ENCODE data around the gene RGS12. TPM values are rescaled to one million over a fixed set of nuclear protein-coding genes. Genes with fewer than 3 reads are reported as not detected.

Gene RGS12
- polyA plus RNA-seq, 2 of the 4 experiments (the other 2 are of a cell fraction): 7.4 to 8.9 TPM

DNA sequence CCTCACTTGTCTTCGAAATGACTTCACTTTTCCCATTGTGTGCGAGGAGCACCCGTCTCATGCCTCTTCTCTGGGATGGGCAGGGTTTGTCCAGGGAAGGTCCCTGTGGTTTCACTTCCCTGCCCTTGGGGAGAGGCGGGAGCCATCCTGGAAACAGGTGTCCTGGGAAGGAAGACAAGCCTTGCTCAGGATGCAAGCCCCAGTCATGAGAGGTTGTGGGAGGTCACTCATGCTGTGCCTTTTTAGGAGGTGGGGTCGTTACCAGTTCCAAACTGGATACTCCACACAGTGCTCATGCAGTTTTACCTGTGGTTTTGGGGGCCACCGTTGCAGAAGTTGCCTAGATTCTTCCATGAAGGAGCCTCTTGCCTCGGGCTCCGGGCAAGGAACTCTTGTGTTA, 3.8 kb downstream of the RGS12 start:
- Histone ChIP-seq H3K4me2 (no peak overlapping the region), H3K4me1 (peaks cover 9% of the 10 kb centered on the region; the same call in 2 of the 3 replicates), H3K27ac (no peak overlapping the region), H3K9me3 (no peaks in the 10 kb centered on the region), H3K4me3 (no peak overlapping the region)
- WGBS (ENCODE audit: missing lambda C conversion rate): 92% methylated on average over 7 of the region's 8 CpGs
- ATAC-seq (no peak), FAIRE-seq (no peak), DNase-seq (ENCODE audit: low read depth in 1 of 2, low spot score in 1 of 2) (no peak)
- TF ChIP-seq EHF (CRISPR knock-in tag; IDR thresholded peaks at IDR 0.05) (no peak), RARB (CRISPR knock-in tag; IDR thresholded peaks at IDR 0.05) (no peak), POLR2AphosphoS2 (conservative IDR thresholded peaks at IDR 0.05; ENCODE audit: low read length) (no peak), HOXB13 (CRISPR knock-in tag; IDR thresholded peaks at IDR 0.05; ENCODE audit: low read depth) (no peak), MAFK (IDR thresholded peaks at IDR 0.05; ENCODE audit: partially characterized antibody) (no peak), GATA3 (IDR thresholded peaks at IDR 0.05; ENCODE audit: borderline replicate concordance) (no peak), NR3C1 (IDR thresholded peaks at IDR 0.05) (no peak), EP300 (IDR thresholded peaks at IDR 0.05) (no peak), HMGXB4 (CRISPR knock-in tag; IDR thresholded peaks at IDR 0.05; ENCODE audit: borderline replicate concordance) (no peak), E2F6 (IDR thresholded peaks at IDR 0.05; ENCODE audit: borderline replicate concordance, low read depth) (no peak), ZC3H11A (IDR thresholded peaks at IDR 0.05) (no peak), NFE2L2 (conservative IDR thresholded peaks at IDR 0.05; ENCODE audit: low read length) (no peak)
- TF ChIP-seq, protein P1, sequence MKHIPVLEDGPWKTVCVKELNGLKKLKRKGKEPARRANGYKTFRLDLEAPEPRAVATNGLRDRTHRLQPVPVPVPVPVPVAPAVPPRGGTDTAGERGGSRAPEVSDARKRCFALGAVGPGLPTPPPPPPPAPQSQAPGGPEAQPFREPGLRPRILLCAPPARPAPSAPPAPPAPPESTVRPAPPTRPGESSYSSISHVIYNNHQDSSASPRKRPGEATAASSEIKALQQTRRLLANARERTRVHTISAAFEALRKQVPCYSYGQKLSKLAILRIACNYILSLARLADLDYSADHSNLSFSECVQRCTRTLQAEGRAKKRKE (CRISPR knock-in tag; IDR thresholded peaks at IDR 0.05; ENCODE audit: low read depth): no peak
- POLR2A ChIA-PET: interaction anchor here (0.6 kb wide), 1 partner anchor 572 kb away, joined by 11 read pairs; no protein-coding TSS in a partner anchor
- CTCF ChIA-PET: no interaction called here

- ATAC-seq: no peak
- H3K9me3 ChIP-seq: no peaks in the 10 kb centered on the region
- H3K4me3 ChIP-seq: no peak overlapping the region
- WGBS (ENCODE audit: missing lambda C conversion rate): 95% methylated on average over 13 of the region's 13 CpGs
- no peak for FAIRE-seq
- peaks cover 7% of the 10 kb centered on the region; the same call in 1 of the 3 replicates for H3K4me1 ChIP-seq
- ChIA-PET CTCF (no interaction called here), POLR2A (interaction anchor here (0.6 kb wide), 1 partner anchor 572 kb away, joined by 11 read pairs; no protein-coding TSS in a partner anchor)
- no peak overlapping the region for H3K27ac ChIP-seq
- DNase-seq (ENCODE audit: low read depth in 1 of 2, low spot score in 1 of 2): no peak
- H3K4me2 ChIP-seq: no peak overlapping the region
- TF ChIP-seq ZNF302 (CRISPR knock-in tag; IDR thresholded peaks at IDR 0.05) (no peak), POLR2AphosphoS2 (conservative IDR thresholded peaks at IDR 0.05; ENCODE audit: low read length) (no peak), SMC3 (IDR thresholded peaks at IDR 0.05) (no peak), NR3C1 (IDR thresholded peaks at IDR 0.05) (no peak), TP53 (CRISPR knock-in tag; IDR thresholded peaks at IDR 0.05) (no peak), EHF (CRISPR knock-in tag; IDR thresholded peaks at IDR 0.05) (no peak), JUN (IDR thresholded peaks at IDR 0.05) (no peak), HDAC2 (IDR thresholded peaks at IDR 0.05) (no peak), E2F6 (IDR thresholded peaks at IDR 0.05; ENCODE audit: borderline replicate concordance, low read depth) (no peak), KDM1A (IDR thresholded peaks at IDR 0.05; ENCODE audit: low read depth) (no peak), HES2 (IDR thresholded peaks at IDR 0.05) (no peak), CBX2 (IDR thresholded peaks at IDR 0.05; ENCODE audit: borderline replicate concordance, low read depth) (no peak)
- TF ChIP-seq, protein P2, sequence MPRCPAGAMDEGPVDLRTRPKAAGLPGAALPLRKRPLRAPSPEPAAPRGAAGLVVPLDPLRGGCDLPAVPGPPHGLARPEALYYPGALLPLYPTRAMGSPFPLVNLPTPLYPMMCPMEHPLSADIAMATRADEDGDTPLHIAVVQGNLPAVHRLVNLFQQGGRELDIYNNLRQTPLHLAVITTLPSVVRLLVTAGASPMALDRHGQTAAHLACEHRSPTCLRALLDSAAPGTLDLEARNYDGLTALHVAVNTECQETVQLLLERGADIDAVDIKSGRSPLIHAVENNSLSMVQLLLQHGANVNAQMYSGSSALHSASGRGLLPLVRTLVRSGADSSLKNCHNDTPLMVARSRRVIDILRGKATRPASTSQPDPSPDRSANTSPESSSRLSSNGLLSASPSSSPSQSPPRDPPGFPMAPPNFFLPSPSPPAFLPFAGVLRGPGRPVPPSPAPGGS (IDR thresholded peaks at IDR 0.05): no peak
- TF ChIP-seq, protein P3, sequence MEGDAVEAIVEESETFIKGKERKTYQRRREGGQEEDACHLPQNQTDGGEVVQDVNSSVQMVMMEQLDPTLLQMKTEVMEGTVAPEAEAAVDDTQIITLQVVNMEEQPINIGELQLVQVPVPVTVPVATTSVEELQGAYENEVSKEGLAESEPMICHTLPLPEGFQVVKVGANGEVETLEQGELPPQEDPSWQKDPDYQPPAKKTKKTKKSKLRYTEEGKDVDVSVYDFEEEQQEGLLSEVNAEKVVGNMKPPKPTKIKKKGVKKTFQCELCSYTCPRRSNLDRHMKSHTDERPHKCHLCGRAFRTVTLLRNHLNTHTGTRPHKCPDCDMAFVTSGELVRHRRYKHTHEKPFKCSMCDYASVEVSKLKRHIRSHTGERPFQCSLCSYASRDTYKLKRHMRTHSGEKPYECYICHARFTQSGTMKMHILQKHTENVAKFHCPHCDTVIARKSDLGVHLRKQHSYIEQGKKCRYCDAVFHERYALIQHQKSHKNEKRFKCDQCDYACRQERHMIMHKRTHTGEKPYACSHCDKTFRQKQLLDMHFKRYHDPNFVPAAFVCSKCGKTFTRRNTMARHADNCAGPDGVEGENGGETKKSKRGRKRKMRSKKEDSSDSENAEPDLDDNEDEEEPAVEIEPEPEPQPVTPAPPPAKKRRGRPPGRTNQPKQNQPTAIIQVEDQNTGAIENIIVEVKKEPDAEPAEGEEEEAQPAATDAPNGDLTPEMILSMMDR (IDR thresholded peaks at IDR 0.05): no peak
- TF ChIP-seq, protein P4, sequence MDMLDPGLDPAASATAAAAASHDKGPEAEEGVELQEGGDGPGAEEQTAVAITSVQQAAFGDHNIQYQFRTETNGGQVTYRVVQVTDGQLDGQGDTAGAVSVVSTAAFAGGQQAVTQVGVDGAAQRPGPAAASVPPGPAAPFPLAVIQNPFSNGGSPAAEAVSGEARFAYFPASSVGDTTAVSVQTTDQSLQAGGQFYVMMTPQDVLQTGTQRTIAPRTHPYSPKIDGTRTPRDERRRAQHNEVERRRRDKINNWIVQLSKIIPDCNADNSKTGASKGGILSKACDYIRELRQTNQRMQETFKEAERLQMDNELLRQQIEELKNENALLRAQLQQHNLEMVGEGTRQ (IDR thresholded peaks at IDR 0.05): no peak
- TF ChIP-seq, protein P5, sequence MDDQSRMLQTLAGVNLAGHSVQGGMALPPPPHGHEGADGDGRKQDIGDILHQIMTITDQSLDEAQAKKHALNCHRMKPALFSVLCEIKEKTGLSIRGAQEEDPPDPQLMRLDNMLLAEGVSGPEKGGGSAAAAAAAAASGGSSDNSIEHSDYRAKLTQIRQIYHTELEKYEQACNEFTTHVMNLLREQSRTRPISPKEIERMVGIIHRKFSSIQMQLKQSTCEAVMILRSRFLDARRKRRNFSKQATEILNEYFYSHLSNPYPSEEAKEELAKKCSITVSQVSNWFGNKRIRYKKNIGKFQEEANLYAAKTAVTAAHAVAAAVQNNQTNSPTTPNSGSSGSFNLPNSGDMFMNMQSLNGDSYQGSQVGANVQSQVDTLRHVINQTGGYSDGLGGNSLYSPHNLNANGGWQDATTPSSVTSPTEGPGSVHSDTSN (IDR thresholded peaks at IDR 0.05): no peak
- TF ChIP-seq, protein P1 (CRISPR knock-in tag; IDR thresholded peaks at IDR 0.05; ENCODE audit: low read depth): no peak
Observed at GRCh38 chr4:3297066-3297859, 4.4 kb downstream of the RGS12 start.

All from A549 (cell line).